ENCODE data around the gene PAN2.

GRCh38 chr12:56321027-56321426 lies 12.8 kb downstream of the PAN2 start:
- no peak for TF ChIP-seq POLR2A (IDR thresholded peaks at IDR 0.05; ENCODE audit: low read depth, low read length)
- no peak for TF ChIP-seq JUND (IDR thresholded peaks at IDR 0.05; ENCODE audit: low read depth, low read length)
- TF ChIP-seq REST (IDR thresholded peaks at IDR 0.05; ENCODE audit: low read depth, low read length): no peak
- no peak for TF ChIP-seq CTCF (IDR thresholded peaks at IDR 0.05 in 2 of 3, conservative IDR thresholded peaks at IDR 0.05 in 1 of 3; ENCODE audit: control insufficient read depth in 2 of 3, extremely low read depth in 1 of 3, insufficient read depth in 1 of 3, low read depth in 3 of 3, low read length in 3 of 3)
- TF ChIP-seq EGR1 (IDR thresholded peaks at IDR 0.05; ENCODE audit: borderline replicate concordance in 1 of 2, low read depth in 2 of 2, low read length in 2 of 2): no peak
- TF ChIP-seq CEBPZ (IDR thresholded peaks at IDR 0.05; ENCODE audit: low read depth, low read length): no peak
- no peak for TF ChIP-seq BRCA1 (IDR thresholded peaks at IDR 0.05; ENCODE audit: low read depth, low read length)
- TF ChIP-seq EP300 (IDR thresholded peaks at IDR 0.05; ENCODE audit: borderline replicate concordance in 1 of 2, control insufficient read depth in 1 of 2, low read depth in 2 of 2, low read length in 2 of 2): no peak
- no peak for TF ChIP-seq RAD21 (IDR thresholded peaks at IDR 0.05; ENCODE audit: insufficient read depth, low read depth, low read length)
- no peak for TF ChIP-seq ATF3 (IDR thresholded peaks at IDR 0.05; ENCODE audit: borderline replicate concordance, extremely low read depth, low read depth, low read length)
- TF ChIP-seq STAT3 (IDR thresholded peaks at IDR 0.05; ENCODE audit: low read depth, low read length): no peak
